ENCODE results near the gene HAAO. TPM values are rescaled to one million over a fixed set of nuclear protein-coding genes. Genes with fewer than 3 reads are reported as not detected.

HAAO gene
- total and polyA plus RNA-seq, 2 of the 8 experiments (the other 6 are each of a cell fraction or from before 2014, with no cell fraction given), result 2.5 to 7.0 TPM

GRCh38 chr2:42726680-42727079 lies 65.7 kb downstream of the HAAO start:
- Histone ChIP-seq H4K5ac (ENCODE audit: insufficient read length, low read depth, low read length) (no peak overlapping the region), H2AK5ac (ENCODE audit: low read depth, low read length) (no peak overlapping the region), H2BK5ac (ENCODE audit: low read depth, low read length) (no peak overlapping the region), H3K4me3 (ENCODE audit: extremely low read depth in 1 of 4, insufficient read depth in 2 of 4, low read depth in 3 of 4, low read length in 4 of 4) (no peak overlapping the region), H2BK20ac (ENCODE audit: low read length) (no peak overlapping the region), H3K4me1 (replicated peaks in 1 of 4; ENCODE audit: control insufficient read depth in 3 of 4, insufficient read depth in 4 of 4, low read length in 3 of 4) (peaks cover 0 to 10% (median 0%) of the 10 kb centered on the region in 4 experiments; a peak in 2 of 7 replicates), H3K9ac (replicated peaks in 1 of 4; ENCODE audit: extremely low read depth in 1 of 4, low read depth in 3 of 4, low read length in 3 of 4) (no peak overlapping the region), H3K36me3 (ENCODE audit: control insufficient read depth in 2 of 4, insufficient read depth in 4 of 4, low read length in 3 of 4) (no peaks in the 10 kb centered on the region; a peak in 2 of 8 replicates), H3K79me2 (ENCODE audit: control insufficient read depth in 1 of 2, insufficient read depth in 2 of 2, low read length in 2 of 2) (no peaks in the 10 kb centered on the region), H4K8ac (ENCODE audit: extremely low read depth, insufficient read depth, low read length) (no peak overlapping the region), H3K79me1 (ENCODE audit: low read depth, low read length) (no peaks in the 10 kb centered on the region), H3K4ac (replicated peaks; ENCODE audit: insufficient read length, low read depth, low read length) (no peak overlapping the region), H3K27ac (ENCODE audit: low read depth, low read length) (no peak overlapping the region), H2BK120ac (replicated peaks; ENCODE audit: low read depth, low read length) (no peak overlapping the region), H3K14ac (ENCODE audit: insufficient read length) (no peak overlapping the region), H3K23ac (ENCODE audit: insufficient read length) (no peak overlapping the region), H3K56ac (replicated peaks; ENCODE audit: insufficient read length, low read depth, low read length) (no peak overlapping the region), H2AFZ (ENCODE audit: low read length) (no peak overlapping the region), H3K27me3 (replicated peaks in 1 of 4; ENCODE audit: control insufficient read depth in 3 of 4, extremely low read depth in 1 of 4, insufficient read depth in 3 of 4, low read length in 3 of 4) (no peaks in the 10 kb centered on the region), H3K4me2 (ENCODE audit: insufficient read depth in 1 of 2, low read depth in 2 of 2, low read length in 2 of 2) (no peak overlapping the region), H2BK12ac (ENCODE audit: low read depth, low read length) (no peak overlapping the region), H3K23me2 (ENCODE audit: low read depth, low read length) (no peaks in the 10 kb centered on the region), H4K91ac (replicated peaks; ENCODE audit: insufficient read length, low read length) (no peak overlapping the region), H4K20me1 (replicated peaks in 1 of 2; ENCODE audit: control insufficient read depth in 1 of 2, insufficient read depth in 2 of 2, low read length in 2 of 2) (no peaks in the 10 kb centered on the region), H3K9me3 (ENCODE audit: insufficient read depth in 2 of 2, low read depth in 1 of 2, low read length in 1 of 2) (no peaks in the 10 kb centered on the region), H2BK15ac (ENCODE audit: low read length) (no peak overlapping the region), H3K18ac (ENCODE audit: extremely low read depth, low read length) (no peak overlapping the region)
- POLR2A ChIA-PET (ENCODE audit: partially characterized antibody), result no interaction called here
- WGBS, 2 experiments (ENCODE audit: extremely low coverage in 1 of 2, insufficient coverage in 1 of 2, insufficient read length in 1 of 2, insufficient replicate concordance in 2 of 2, low coverage in 1 of 2, low lambda C conversion rate in 2 of 2, missing lambda C conversion rate in 1 of 2), result 94% methylated on average over 2 of the region's 2 CpGs; no CpG with 5 or more reads in 1 of the 2 experiments
- TF ChIP-seq TBP (IDR thresholded peaks at IDR 0.05; ENCODE audit: low read depth, low read length) (no peak), RXRA (IDR thresholded peaks at IDR 0.05; ENCODE audit: insufficient read depth, low read depth, low read length) (no peak), CHD1 (IDR thresholded peaks at IDR 0.05; ENCODE audit: low read depth, low read length) (no peak), BRCA1 (IDR thresholded peaks at IDR 0.05; ENCODE audit: low read depth, low read length) (no peak), SAP30 (IDR thresholded peaks at IDR 0.05; ENCODE audit: insufficient read depth, insufficient replicate concordance, low read length) (no peak), CEBPB (IDR thresholded peaks at IDR 0.05; ENCODE audit: low read depth, low read length) (no peak), FOSL1 (IDR thresholded peaks at IDR 0.05; ENCODE audit: insufficient read depth, low read depth, low read length) (no peak), POLR2AphosphoS5 (IDR thresholded peaks at IDR 0.05; ENCODE audit: low read depth, low read length) (no peak)
- no peak for DNase-seq (ENCODE audit: low read depth in 1 of 2, low spot score in 2 of 2)
- CTCF ChIA-PET (ENCODE audit: partially characterized antibody), result no interaction called here
- FAIRE-seq, result no peak

Measured in H1 (cell line).